Liver (tissue), 3 donors: ENCODE data around the gene GPX5.

Source experiments
- ATF3 ChIP-seq: IDR thresholded peaks from 2 replicates; pipeline ENCODE4 v1.6.1; 2016; ENCODE audit warnings: antibody characterized with exemption
- CTCF ChIP-seq: fragments of 150-350 bp; IDR thresholded peaks from 2 replicates; pipeline ENCODE4 v1.5.1; 2017; ENCODE audit warnings: improper control_type of control experiment, low read depth, low read length; ENCODE audit not compliant: missing input control
- EGR1 ChIP-seq, 2 donors: IDR thresholded peaks; 2 replicates each; pipeline ENCODE4 v1.6.1; 2016 to 2018; ENCODE audit warnings: antibody characterized with exemption in 2 of 2, low read depth in 2 of 2
- FOXA1 ChIP-seq: IDR thresholded peaks from 2 replicates; pipeline ENCODE4 v1.6.1; 2016; ENCODE audit warnings: antibody characterized with exemption
- GABPA ChIP-seq, 2 donors: IDR thresholded peaks in 1 of 2; conservative IDR thresholded peaks in 1 of 2; 2 replicates each; pipeline ENCODE4 v1.6.1; 2016; ENCODE audit warnings: antibody characterized with exemption in 2 of 2, mild to moderate bottlenecking in 1 of 2, moderate library complexity in 1 of 2
- HNF4G ChIP-seq: IDR thresholded peaks from 2 replicates; pipeline ENCODE4 v1.6.1; 2016; ENCODE audit warnings: antibody characterized with exemption
- JUND ChIP-seq, 2 donors: IDR thresholded peaks; 2 replicates each; pipeline ENCODE4 v1.6.1; 2016; ENCODE audit warnings: antibody characterized with exemption in 2 of 2
- MAX ChIP-seq: IDR thresholded peaks from 2 replicates; pipeline ENCODE4 v1.6.1; 2016; ENCODE audit warnings: antibody characterized with exemption
- RAD21 ChIP-seq, 2 donors: IDR thresholded peaks; 2 replicates each; pipeline ENCODE4 v1.6.1; 2016; ENCODE audit warnings: antibody characterized with exemption in 2 of 2, mild to moderate bottlenecking in 2 of 2
- REST ChIP-seq: IDR thresholded peaks from 2 replicates; pipeline ENCODE4 v1.6.1; 2016; ENCODE audit warnings: antibody characterized with exemption, mild to moderate bottlenecking
- SP1 ChIP-seq: IDR thresholded peaks from 2 replicates; pipeline ENCODE4 v1.6.1; 2018; ENCODE audit warnings: antibody characterized with exemption, mild to moderate bottlenecking
- TAF1 ChIP-seq: conservative IDR thresholded peaks from 2 replicates; pipeline ENCODE4 v1.6.1; 2016; ENCODE audit warnings: antibody characterized with exemption, mild to moderate bottlenecking
- YY1 ChIP-seq: IDR thresholded peaks from 2 replicates; pipeline ENCODE4 v1.6.1; 2016; ENCODE audit warnings: antibody characterized with exemption, mild to moderate bottlenecking
- ZBTB33 ChIP-seq: IDR thresholded peaks from 2 replicates; pipeline ENCODE4 v1.6.1; 2016; ENCODE audit warnings: antibody characterized with exemption
- donor health status: healthy.
- donor health status: healthy.

GRCh38 chr6:28480253-28480932, 45.3 kb upstream of the GPX5 start:
- TF ChIP-seq CTCF (no peak), YY1 (no peak), ATF3 (no peak), TAF1 (no peak), FOXA1 (no peak), HNF4G (no peak), MAX (no peak), REST (no peak), RAD21 (IDR thresholded peaks at IDR 0.05) (no peak), JUND (IDR thresholded peaks at IDR 0.05) (no peak), ZBTB33 (no peak), SP1 (no peak), GABPA (IDR thresholded peaks at IDR 0.05 in 1 of 2, conservative IDR thresholded peaks at IDR 0.05 in 1 of 2) (no peak), EGR1 (IDR thresholded peaks at IDR 0.05; ENCODE audit: low read depth in 2 of 2) (no peak)
